ENCODE data around the gene AP1M2. TPM values are rescaled to one million over a fixed set of nuclear protein-coding genes. Genes with fewer than 3 reads are reported as not detected.

AP1M2 gene
- total RNA-seq, 3 donors from 2014 or later = 34.1 to 49.9 TPM; not detected in 1

- Histone ChIP-seq H3K4me3 (peak overlapping the region in 1 of 3 donors; percentile 100), H3K27me3 (no peaks in the 10 kb centered on the region), H3K36me3 (no peaks in the 10 kb centered on the region), H3K4me1 (peaks cover 8 to 11% of the 10 kb centered on the region in 2 donors), H3K9me3 (no peaks in the 10 kb centered on the region), H3K27ac (peak overlapping the region; percentile 89 to 98)
- TF ChIP-seq POLR2AphosphoS5 (IDR thresholded peaks at IDR 0.05) (peak in 1 of 3 donors; percentile 32), CTCF (IDR thresholded peaks at IDR 0.05) (no peak), POLR2A (IDR thresholded peaks at IDR 0.05) (no peak)
- DNase-seq (ENCODE audit: low spot score in 2 of 2) = no peak
- intact Hi-C loops (cut with DNase I; ENCODE audit: low total_unique reads) = no loop called here
Observed at GRCh38 chr19:10604460-10604980, 17.4 kb upstream of the AP1M2 start.

- TF ChIP-seq CTCF (IDR thresholded peaks at IDR 0.05) (no peak), POLR2A (IDR thresholded peaks at IDR 0.05) (no peak), POLR2AphosphoS5 (IDR thresholded peaks at IDR 0.05) (peak in 1 of 3 donors; percentile 42)
Observed at GRCh38 chr19:10603873-10604459, 16.9 kb upstream of the AP1M2 start.

GRCh38 chr19:10603084-10603872 lies 16.2 kb upstream of the AP1M2 start:
- Histone ChIP-seq H3K27ac (peak overlapping the region; percentile 89 to 98), H3K4me1 (peaks cover 8 to 11% of the 10 kb centered on the region in 2 donors), H3K27me3 (no peaks in the 10 kb centered on the region), H3K4me3 (peak overlapping the region; percentile 92 to 100 (median 98)), H3K36me3 (no peaks in the 10 kb centered on the region), H3K9me3 (no peaks in the 10 kb centered on the region)
- no peak for TF ChIP-seq CTCF (IDR thresholded peaks at IDR 0.05)
- no peak for TF ChIP-seq POLR2A (IDR thresholded peaks at IDR 0.05)
- no peak for TF ChIP-seq POLR2AphosphoS5 (IDR thresholded peaks at IDR 0.05)
- peak; percentile 58 to 59 for DNase-seq (ENCODE audit: low spot score in 2 of 2)
- intact Hi-C loops (cut with DNase I; ENCODE audit: low total_unique reads) = no loop called here

More at GRCh38 chr19:10603873-10604459, 16.9 kb upstream of the AP1M2 start:
- no peak for DNase-seq (ENCODE audit: low spot score in 2 of 2)
- Histone ChIP-seq H3K4me3 (peak overlapping the region; percentile 92 to 100 (median 98)), H3K27me3 (no peaks in the 10 kb centered on the region), H3K9me3 (no peaks in the 10 kb centered on the region), H3K4me1 (peaks cover 8 to 11% of the 10 kb centered on the region in 2 donors), H3K36me3 (no peaks in the 10 kb centered on the region), H3K27ac (peak overlapping the region; percentile 89 to 98)
- intact Hi-C loops (cut with DNase I; ENCODE audit: low total_unique reads) = no loop called here

- no peaks in the 10 kb centered on the region for H3K36me3 ChIP-seq
- no peak for TF ChIP-seq CTCF (IDR thresholded peaks at IDR 0.05)
- no peak for TF ChIP-seq POLR2AphosphoS5 (IDR thresholded peaks at IDR 0.05)
- TF ChIP-seq POLR2A (IDR thresholded peaks at IDR 0.05) = no peak
- H3K4me3 ChIP-seq = peak overlapping the region; percentile 92 to 100 (median 98)
- no peaks in the 10 kb centered on the region for H3K9me3 ChIP-seq
- H3K4me1 ChIP-seq = peaks cover 8 to 11% of the 10 kb centered on the region in 2 donors
- H3K27me3 ChIP-seq = no peaks in the 10 kb centered on the region
- peak overlapping the region; percentile 89 to 98 for H3K27ac ChIP-seq
- peak; percentile 76 to 81 for DNase-seq (ENCODE audit: low spot score in 2 of 2)
- intact Hi-C loops (cut with DNase I; ENCODE audit: low total_unique reads) = no loop called here
Observed at GRCh38 chr19:10602330-10603083, 15.4 kb upstream of the AP1M2 start.
